WTC11 (cell line): ENCODE results near the gene JAKMIP1.

Experiments used
- ATF2 ChIP-seq: sonication (generic); formaldehyde crosslinking; IDR thresholded peaks from 2 replicates; pipeline ENCODE4 v1.8.1; 2022; ENCODE audit warnings: low read depth, missing genetic modification reagents, borderline replicate concordance
- CTCF ChIP-seq: fragments of 200-600 bp; IDR thresholded peaks from 2 replicates; pipeline ENCODE4 v1.8.0; 2022; ENCODE audit warnings: antibody characterized with exemption
- ELF4 ChIP-seq: sonication (generic); formaldehyde crosslinking; IDR thresholded peaks from 2 replicates; pipeline ENCODE4 v1.8.1; 2022; ENCODE audit warnings: low read depth, mild to moderate bottlenecking, moderate library complexity, missing genetic modification reagents
- HMGXB4 ChIP-seq: sonication (generic); formaldehyde crosslinking; IDR thresholded peaks from 2 replicates; pipeline ENCODE4 v1.8.1; 2023; ENCODE audit warnings: mild to moderate bottlenecking, moderate library complexity, missing genetic modification reagents
- RELA ChIP-seq: sonication (generic); formaldehyde crosslinking; IDR thresholded peaks from 2 replicates; pipeline ENCODE4 v1.8.1; 2022; ENCODE audit warnings: missing genetic modification reagents, mild to moderate bottlenecking, borderline replicate concordance
- SMAD3 ChIP-seq: sonication (generic); formaldehyde crosslinking; IDR thresholded peaks from 2 replicates; pipeline ENCODE4 v1.8.0; 2022; ENCODE audit warnings: missing genetic modification reagents, mild to moderate bottlenecking, borderline replicate concordance
- ZNF317 ChIP-seq: sonication (generic); formaldehyde crosslinking; IDR thresholded peaks from 2 replicates; pipeline ENCODE4 v1.8.1; 2023; ENCODE audit warnings: low read depth, mild to moderate bottlenecking, moderate library complexity, missing genetic modification reagents, borderline replicate concordance
- TF ChIP-seq, protein P1 (sequence below): sonication (generic); formaldehyde crosslinking; IDR thresholded peaks from 2 replicates; pipeline ENCODE4 v1.8.1; 2022; ENCODE audit warnings: mild to moderate bottlenecking, moderate library complexity, missing genetic modification reagents
- TF ChIP-seq, protein P2 (sequence below): sonication (generic); formaldehyde crosslinking; conservative IDR thresholded peaks from 2 replicates; pipeline ENCODE4 v1.8.1; 2022; ENCODE audit warnings: mild to moderate bottlenecking, missing genetic modification reagents

DNA sequence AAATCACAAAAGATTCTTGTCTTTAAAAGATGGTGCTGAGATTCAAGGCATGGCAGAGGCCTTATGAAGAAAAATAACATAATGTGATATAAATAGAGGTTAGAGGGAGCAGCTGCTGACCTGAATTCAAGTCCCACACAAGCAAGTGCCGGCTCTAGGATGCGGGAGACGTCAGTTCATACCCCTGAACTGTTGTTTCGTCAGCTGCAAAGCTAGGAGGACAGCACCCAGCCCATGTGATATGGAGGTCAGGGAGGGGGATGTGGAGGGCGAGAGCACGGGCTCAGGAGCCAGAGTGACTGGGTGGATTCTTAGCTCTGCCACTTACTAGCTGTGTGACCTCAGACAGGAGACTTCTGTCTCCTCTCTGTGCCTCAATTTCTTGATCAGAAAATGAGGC, 77.9 kb downstream of the JAKMIP1 start:
- TF ChIP-seq CTCF: no peak
- no peak for TF ChIP-seq ELF4 (CRISPR knock-in tag)
- no peak for TF ChIP-seq SMAD3 (CRISPR knock-in tag)
- TF ChIP-seq, protein P1, sequence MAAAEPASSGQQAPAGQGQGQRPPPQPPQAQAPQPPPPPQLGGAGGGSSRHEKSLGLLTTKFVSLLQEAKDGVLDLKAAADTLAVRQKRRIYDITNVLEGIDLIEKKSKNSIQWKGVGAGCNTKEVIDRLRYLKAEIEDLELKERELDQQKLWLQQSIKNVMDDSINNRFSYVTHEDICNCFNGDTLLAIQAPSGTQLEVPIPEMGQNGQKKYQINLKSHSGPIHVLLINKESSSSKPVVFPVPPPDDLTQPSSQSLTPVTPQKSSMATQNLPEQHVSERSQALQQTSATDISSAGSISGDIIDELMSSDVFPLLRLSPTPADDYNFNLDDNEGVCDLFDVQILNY (CRISPR knock-in tag): no peak
- no peak for TF ChIP-seq ZNF317
- TF ChIP-seq, protein P2, sequence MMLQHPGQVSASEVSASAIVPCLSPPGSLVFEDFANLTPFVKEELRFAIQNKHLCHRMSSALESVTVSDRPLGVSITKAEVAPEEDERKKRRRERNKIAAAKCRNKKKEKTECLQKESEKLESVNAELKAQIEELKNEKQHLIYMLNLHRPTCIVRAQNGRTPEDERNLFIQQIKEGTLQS (CRISPR knock-in tag): no peak
- no peak for TF ChIP-seq HMGXB4 (CRISPR knock-in tag)
- no peak for TF ChIP-seq ATF2 (CRISPR knock-in tag)
- no peak for TF ChIP-seq RELA (CRISPR knock-in tag)
